Measurements from ENCODE around the gene HCRT.

DNA sequence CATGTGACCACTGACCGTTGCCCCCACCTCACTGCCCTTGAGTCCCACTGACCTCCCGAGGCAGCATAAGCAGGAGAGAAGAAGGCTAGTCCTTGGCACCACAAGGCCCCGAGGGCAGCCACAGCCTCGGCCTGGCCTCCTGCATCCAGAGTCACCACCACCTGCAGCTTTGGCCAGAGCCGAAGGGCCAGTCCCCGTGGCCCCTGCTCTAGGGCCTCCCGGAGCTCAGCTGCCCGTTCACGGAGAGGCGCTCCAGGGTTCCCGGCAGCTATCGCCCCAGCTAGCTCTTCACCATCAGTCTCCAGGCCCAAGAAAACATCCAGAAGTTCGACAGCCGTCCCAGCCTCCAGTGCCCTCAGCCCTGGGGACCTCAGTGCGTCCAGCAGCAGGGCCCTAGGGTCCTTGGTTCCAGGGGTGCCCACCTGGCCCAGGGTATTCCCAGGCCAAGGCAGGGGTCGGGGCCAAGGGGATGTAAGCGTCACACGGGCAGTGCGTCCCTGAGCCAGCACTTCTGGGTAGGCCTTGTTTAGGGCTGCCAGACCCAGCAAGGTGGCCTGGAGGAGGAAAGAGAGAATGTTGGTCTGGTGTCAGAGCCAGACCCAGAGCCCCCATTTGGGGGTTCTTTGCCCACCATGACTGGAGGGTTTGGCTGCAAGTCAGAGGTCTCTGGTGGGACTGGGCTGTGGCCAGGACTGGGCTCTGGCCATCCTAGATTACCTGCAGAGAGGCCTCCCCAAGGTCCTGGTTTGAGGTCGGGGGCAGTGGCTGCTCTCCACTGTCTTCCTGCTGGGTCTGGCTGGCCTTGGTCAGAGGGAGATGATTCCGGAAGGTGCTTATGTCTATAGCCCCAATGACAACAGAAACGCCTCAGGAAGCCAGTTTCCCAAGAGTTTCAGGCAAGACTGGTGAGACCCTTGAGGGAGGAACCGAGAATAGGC lies 7.2 kb upstream of the HCRT start:
- TF ChIP-seq CTCF (IDR thresholded peaks at IDR 0.05) (no peak), POLR2A (IDR thresholded peaks at IDR 0.05) (no peak)
